Smooth muscle cell (in vitro differentiated cells): ENCODE measurements around the gene B4GALT5. TPM values are rescaled to one million over a fixed set of nuclear protein-coding genes. Genes with fewer than 3 reads are reported as not detected.

Experiments
- DNase-seq: peaks from one replicate; lab custom pipeline; 2025; ENCODE audit not compliant: unreplicated experiment; lab: John Stamatoyannopoulos, UW
- H2AFZ ChIP-seq: fragments of 200-600 bp; sonication (generic); 2 replicates; pipeline ENCODE4 v1.6.0; 2016; ENCODE audit warnings: antibody characterized with exemption, low read depth, mild to moderate bottlenecking
- H3F3A ChIP-seq: fragments of 200-600 bp; sonication (generic); 2 replicates; pipeline ENCODE4 v1.6.0; 2017; ENCODE audit warnings: antibody characterized with exemption, low read depth
- H3K27ac ChIP-seq: fragments of 200-600 bp; sonication (generic); 2 replicates; pipeline ENCODE4 v1.5.1; 2016; ENCODE audit warnings: low read depth, mild to moderate bottlenecking
- H3K27me3 ChIP-seq: fragments of 200-600 bp; sonication (generic); 2 replicates; pipeline ENCODE4 v1.6.1; 2016; ENCODE audit warnings: low read depth, mild to moderate bottlenecking
- H3K36me3 ChIP-seq: fragments of 200-600 bp; sonication (generic); 2 replicates; pipeline ENCODE4 v1.5.1; 2016; ENCODE audit warnings: low read depth
- H3K4me1 ChIP-seq: fragments of 200-600 bp; sonication (generic); 2 replicates; pipeline ENCODE4 v1.5.1; 2016; ENCODE audit warnings: low read depth
- H3K4me2 ChIP-seq: fragments of 200-600 bp; sonication (generic); 2 replicates; pipeline ENCODE4 v1.6.0; 2016; ENCODE audit warnings: mild to moderate bottlenecking
- H3K4me3 ChIP-seq: fragments of 200-600 bp; sonication (generic); 2 replicates; pipeline ENCODE4 v1.5.1; 2016; ENCODE audit warnings: mild to moderate bottlenecking
- H3K79me2 ChIP-seq: fragments of 200-600 bp; sonication (generic); 2 replicates; pipeline ENCODE4 v1.6.0; 2016; ENCODE audit warnings: low read depth, mild to moderate bottlenecking
- H3K9ac ChIP-seq: fragments of 200-600 bp; sonication (generic); 2 replicates; pipeline ENCODE4 v1.6.0; 2016; ENCODE audit warnings: low read depth
- H3K9me3 ChIP-seq: fragments of 200-600 bp; sonication (generic); replicated peaks from 2 replicates; pipeline ENCODE4 v1.5.1; 2016; ENCODE audit warnings: low read depth
- H4K20me1 ChIP-seq: fragments of 200-600 bp; sonication (generic); 2 replicates; pipeline ENCODE4 v1.6.0; 2016; ENCODE audit warnings: low read depth
- CTCF ChIP-seq: fragments of 200-600 bp; sonication (generic); IDR thresholded peaks from 2 replicates; pipeline ENCODE4 v1.5.1; 2017; ENCODE audit warnings: borderline replicate concordance, mild to moderate bottlenecking, antibody characterized with exemption; ENCODE audit not compliant: insufficient read depth, poor library complexity, severe bottlenecking
- WGBS: methylation state at CpG from one replicate; pipeline ENCODE4 v1.1.7; 2016; ENCODE audit warnings: low lambda C conversion rate; 5-methylcytosine and 5-hydroxymethylcytosine counted together
- polyA plus RNA-seq: library from polyadenylated mRNA; unstranded; fragments of >200 nt; fragmentation: Nextera tagmentation; extraction: Ambion mirVana; gene quantifications from 2 replicates; pipeline ENCODE4 v1.2.1, GENCODE V29; 2016
- total RNA-seq: library from RNA; depleted of rRNA; stranded (reverse); fragments of >200 nt; gene quantifications from 2 replicates; pipeline ENCODE4 v1.2.3, GENCODE V29; 2014

Gene B4GALT5
- total and polyA plus RNA-seq, 2 experiments from 2014 or later = 8.2 to 26.0 TPM

- H4K20me1 ChIP-seq = peaks cover 45% of the 10 kb centered on the region
- no peaks in the 10 kb centered on the region for H3K27me3 ChIP-seq
- H3K9ac ChIP-seq = peak overlapping the region; percentile 86
- H3K79me2 ChIP-seq = peaks cover 57% of the 10 kb centered on the region
- no peaks in the 10 kb centered on the region for H3F3A ChIP-seq
- H3K27ac ChIP-seq = peak overlapping the region; percentile 53
- TF ChIP-seq CTCF = no peak
- H3K4me1 ChIP-seq = peaks cover 11% of the 10 kb centered on the region
- H3K36me3 ChIP-seq = no peaks in the 10 kb centered on the region
- H3K4me2 ChIP-seq = peak overlapping the region; percentile 94
- H3K9me3 ChIP-seq = no peaks in the 10 kb centered on the region
- no peak for DNase-seq
- WGBS = 0% methylated on average over 33 of the region's 71 CpGs
- H3K4me3 ChIP-seq = peak overlapping the region; percentile 84
- H2AFZ ChIP-seq = peak overlapping the region; percentile 83
Observed at GRCh38 chr20:49712996-49713752, 504 bp downstream of the B4GALT5 start.

GRCh38 chr20:49712646-49712995, 1.1 kb downstream of the B4GALT5 start:
- no peak for TF ChIP-seq CTCF
- no peaks in the 10 kb centered on the region for H3K36me3 ChIP-seq
- H3K4me2 ChIP-seq = peak overlapping the region; percentile 94
- H3K4me3 ChIP-seq = peak overlapping the region; percentile 84
- H3F3A ChIP-seq = no peaks in the 10 kb centered on the region
- peak overlapping the region; percentile 86 for H3K9ac ChIP-seq
- no peak overlapping the region for H2AFZ ChIP-seq
- H4K20me1 ChIP-seq = peaks cover 50% of the 10 kb centered on the region
- no peak overlapping the region for H3K27ac ChIP-seq
- H3K27me3 ChIP-seq = no peaks in the 10 kb centered on the region
- 0% methylated on average over 4 of the region's 6 CpGs for WGBS
- H3K79me2 ChIP-seq = peaks cover 62% of the 10 kb centered on the region
- no peak for DNase-seq
- H3K4me1 ChIP-seq = peaks cover 11% of the 10 kb centered on the region
- H3K9me3 ChIP-seq = no peaks in the 10 kb centered on the region

- Histone ChIP-seq H3K79me2 (peaks cover 68% of the 10 kb centered on the region), H3K27ac (no peak overlapping the region), H2AFZ (no peak overlapping the region), H3K27me3 (no peaks in the 10 kb centered on the region), H3K9me3 (no peaks in the 10 kb centered on the region), H3K4me2 (peak overlapping the region; percentile 94), H3K4me3 (peak overlapping the region; percentile 84), H4K20me1 (peaks cover 55% of the 10 kb centered on the region), H3K4me1 (peaks cover 11% of the 10 kb centered on the region), H3F3A (no peaks in the 10 kb centered on the region), H3K9ac (peak overlapping the region; percentile 86), H3K36me3 (no peaks in the 10 kb centered on the region)
- DNase-seq = no peak
- no peak for TF ChIP-seq CTCF
- 44% methylated on average over 4 of the region's 4 CpGs for WGBS
Observed at GRCh38 chr20:49712118-49712517, 1.6 kb downstream of the B4GALT5 start.

GRCh38 chr20:49711667-49711987, 2.1 kb downstream of the B4GALT5 start:
- Histone ChIP-seq H3K4me1 (peaks cover 13% of the 10 kb centered on the region), H3K79me2 (peaks cover 72% of the 10 kb centered on the region), H4K20me1 (peaks cover 60% of the 10 kb centered on the region), H3K27ac (no peak overlapping the region), H3K9me3 (no peaks in the 10 kb centered on the region), H2AFZ (no peak overlapping the region), H3K9ac (no peak overlapping the region), H3K4me3 (peak overlapping the region; percentile 84), H3F3A (peaks cover under 1% of the 10 kb centered on the region), H3K4me2 (peak overlapping the region; percentile 94), H3K36me3 (no peaks in the 10 kb centered on the region), H3K27me3 (no peaks in the 10 kb centered on the region)
- WGBS = 80% methylated on average over 3 of the region's 3 CpGs
- TF ChIP-seq CTCF = no peak
- no peak for DNase-seq
